Activated T-cell treated with anti-CD3 and anti-CD28 coated beads for 1 hour (primary cell): ENCODE measurements around the gene GNB3.

Experiments
- DNase-seq: peaks from one replicate; pipeline ENCODE4 v3.0.0-alpha.2; 2020; ENCODE audit warnings: low read depth

Gene GNB3

GRCh38 chr12:6837370-6838060, 3.2 kb upstream of the GNB3 start:
- DNase-seq: no peak

GRCh38 chr12:6838854-6839253, 1.9 kb upstream of the GNB3 start:
- DNase-seq: no peak

GRCh38 chr12:6839482-6840201, 1.1 kb upstream of the GNB3 start:
- no peak for DNase-seq

- no peak for DNase-seq
These were observed 395 bp upstream of the GNB3 start for GRCh38 chr12:6840330-6840729.

GRCh38 chr12:6842075-6842474, 1.4 kb downstream of the GNB3 start:
- no peak for DNase-seq

- no peak for DNase-seq
These were observed 2.6 kb downstream of the GNB3 start for GRCh38 chr12:6843118-6843902.

- no peak for DNase-seq
These were observed 4.7 kb downstream of the GNB3 start for GRCh38 chr12:6845395-6845794.

GRCh38 chr12:6846316-6846869, 5.7 kb downstream of the GNB3 start:
- DNase-seq: no peak

- DNase-seq: no peak
These were observed 7.0 kb downstream of the GNB3 start for GRCh38 chr12:6847676-6848075.

GRCh38 chr12:6849427-6849826, 8.7 kb downstream of the GNB3 start:
- no peak for DNase-seq

- DNase-seq: no peak
These were observed 9.3 kb downstream of the GNB3 start for GRCh38 chr12:6849976-6850560.

GRCh38 chr12:6850796-6851152, 10.0 kb downstream of the GNB3 start:
- no peak for DNase-seq

- peak; percentile 86 for DNase-seq
These were observed 10.6 kb downstream of the GNB3 start, which contains the start of gene CDCA3 for GRCh38 chr12:6851153-6851920. Gene CDCA3 (minus strand): TSS chr12:6851286. CDS start chr12:6850952, 334 bp downstream.

GRCh38 chr12:6851921-6852650, 11.4 kb downstream of the GNB3 start, which contains the start of gene USP5:
Gene USP5 (plus strand): TSS chr12:6852150. CDS start chr12:6852180, 30 bp downstream.
- DNase-seq: peak; percentile 96

- no peak for DNase-seq
These were observed 12.1 kb downstream of the GNB3 start for GRCh38 chr12:6852651-6853354.

- DNase-seq: no peak
These were observed 12.9 kb downstream of the GNB3 start for GRCh38 chr12:6853626-6854025.

GRCh38 chr12:6854036-6854435, 13.3 kb downstream of the GNB3 start:
- DNase-seq: no peak

GRCh38 chr12:6855322-6855721, 14.6 kb downstream of the GNB3 start:
- no peak for DNase-seq

GRCh38 chr12:6858799-6859198, 18.1 kb downstream of the GNB3 start:
- DNase-seq: no peak

- DNase-seq: no peak
These were observed 19.4 kb downstream of the GNB3 start for GRCh38 chr12:6860116-6860515.
